Measurements from ENCODE around the gene ZYX.

- TF ChIP-seq CTCF (IDR thresholded peaks at IDR 0.05; ENCODE audit: poor library complexity) (peak; percentile 61), EZH2 (IDR thresholded peaks at IDR 0.05; ENCODE audit: borderline replicate concordance) (no peak), EZH2phosphoT487 (IDR thresholded peaks at IDR 0.05; ENCODE audit: low read depth, severe bottlenecking, unreplicated experiment) (no peak)
Observed at GRCh38 chr7:143345428-143345900, 35.7 kb upstream of the ZYX start.
